Sigmoid colon (tissue), 7 donors: Measurements from ENCODE around the gene MLC1. TPM values are rescaled to one million over a fixed set of nuclear protein-coding genes. Genes with fewer than 3 reads are reported as not detected.

Source experiments
- DNase-seq: peaks from one replicate; pipeline ENCODE4 v3.0.0-alpha.2; 2019
- H3K27ac ChIP-seq, 4 donors: fragments of 200-600 bp; sonication (generic); one replicate each; pipeline ENCODE4 v1.5.1; 2016 to 2019; ENCODE audit warnings: mild to moderate bottlenecking in 1 of 4
- H3K27me3 ChIP-seq, 3 donors: fragments of 200-600 bp; sonication (generic); one replicate each; pipeline ENCODE4 v1.5.1; 2019; ENCODE audit warnings: mild to moderate bottlenecking in 1 of 3
- H3K36me3 ChIP-seq, 4 donors: fragments of 200-600 bp; sonication (generic); one replicate each; pipeline ENCODE4 v1.5.1; 2016 to 2019
- H3K4me1 ChIP-seq, 4 donors: fragments of 200-600 bp; sonication (generic); one replicate each; pipeline ENCODE4 v1.5.1; 2017 to 2019
- H3K4me3 ChIP-seq, 4 donors: fragments of 200-600 bp; sonication (generic); one replicate each; pipeline ENCODE4 v1.5.1; 2017 to 2019; ENCODE audit warnings: mild to moderate bottlenecking in 2 of 4, moderate library complexity in 1 of 4
- H3K9me3 ChIP-seq, 4 donors: fragments of 200-600 bp in 3 of 4; sonication (generic) in 3 of 4; one replicate each; pipeline versions ENCODE4 v1.5.1 to v1.6.1; 2013 to 2019
- EP300 ChIP-seq, 4 donors: sonication (generic); formaldehyde crosslinking; IDR thresholded peaks; one replicate each; pipeline ENCODE4 v1.6.1; 2017; ENCODE audit warnings: antibody characterized with exemption in 4 of 4
- POLR2A ChIP-seq, 2 donors: fragments of 450-650 bp; IDR thresholded peaks; one replicate each; pipeline ENCODE4 v1.6.1; 2016; ENCODE audit warnings: antibody characterized with exemption in 2 of 2, mild to moderate bottlenecking in 2 of 2, moderate library complexity in 2 of 2
- POLR2AphosphoS5 ChIP-seq, 4 donors: sonication (generic); formaldehyde crosslinking; IDR thresholded peaks; one replicate each; pipeline ENCODE4 v1.6.1; 2017; ENCODE audit warnings: antibody characterized with exemption in 4 of 4
- WGBS, 2 donors: extraction: QIAGEN DNeasy Blood & Tissue Kit; methylation state at CpG; one replicate each; pipeline ENCODE4 v1.1.7; 2013; 5-methylcytosine and 5-hydroxymethylcytosine counted together
- intact Hi-C: fragments of 100-400 bp; cut with DNase I; formaldehyde crosslinking; loops from one replicate; pipeline ENCODE4 v1.15.1; 2023
- polyA plus RNA-seq, 3 donors: library from polyadenylated mRNA; stranded (reverse); fragments of 200-250 nt; gene quantifications; one replicate each; pipeline ENCODE4 v1.2.3, GENCODE V29; 2013
- total RNA-seq, 4 donors: library from RNA; depleted of rRNA; stranded (reverse); fragments of >200 nt; gene quantifications; one replicate each; pipeline ENCODE4 v1.1.0, GENCODE V29; 2016
- TF ChIP-seq, protein P1 (sequence below), 4 experiments: fragments of 450-650 bp in 3 of 4; fragments of 200-600 bp in 1 of 4; IDR thresholded peaks; one replicate each; pipeline ENCODE4 v1.5.1; 2016 to 2019; ENCODE audit warnings: antibody characterized with exemption in 4 of 4, mild to moderate bottlenecking in 3 of 4, moderate library complexity in 2 of 4
- donor health status: healthy with polysubstance abuse.
- donor health status: Bipolar disorder and iron deficiency.
- donor health status: healthy.

MLC1 gene
- total and polyA plus RNA-seq, 7 donors: 0.14 to 0.23 (median 0.16) TPM; not detected in 4

DNA sequence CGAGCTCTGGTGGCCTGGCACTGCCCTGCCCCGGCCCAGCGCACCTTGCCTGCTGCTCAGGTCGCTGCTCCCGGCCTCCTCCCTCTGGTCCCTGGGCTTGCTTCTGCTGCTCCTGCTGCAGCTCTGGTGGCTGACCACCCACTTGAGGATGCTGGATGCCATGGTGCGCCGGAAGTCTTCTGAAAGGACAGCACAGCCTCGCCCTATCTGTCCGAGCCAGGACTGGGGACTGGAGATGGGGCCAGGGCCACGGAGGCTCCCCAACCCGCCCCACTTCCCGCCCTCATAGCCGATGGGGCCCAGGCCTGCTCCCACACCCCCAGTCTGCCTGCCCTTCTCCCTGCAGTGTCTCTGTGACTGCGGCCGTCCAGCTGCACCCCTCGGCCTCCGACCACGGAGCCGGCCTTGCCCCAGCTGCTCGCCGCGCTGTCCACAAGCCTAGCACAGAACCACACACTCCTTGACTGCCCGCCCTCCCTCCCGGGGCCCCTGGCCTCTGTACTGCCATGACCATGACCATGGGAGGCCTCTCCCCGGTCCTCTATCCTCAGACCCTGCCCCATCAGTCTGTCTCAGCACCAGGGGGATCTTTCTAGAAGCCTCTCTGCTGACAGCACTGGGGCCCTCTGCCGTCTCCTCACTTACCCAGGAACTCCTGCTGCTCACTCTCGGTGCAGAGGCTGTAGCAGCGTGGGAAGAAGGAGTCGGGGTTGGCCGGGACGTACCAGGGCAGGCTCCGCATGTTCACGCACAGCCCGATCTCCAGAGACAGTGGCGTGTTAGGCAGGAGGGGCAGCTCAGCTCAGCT is 39.8 kb downstream of the MLC1 start:
- Histone ChIP-seq H3K27me3 (peaks cover 0 to 31% (median 0%) of the 10 kb centered on the region in 3 donors), H3K9me3 (no peaks in the 10 kb centered on the region), H3K4me3 (no peak overlapping the region), H3K36me3 (no peaks in the 10 kb centered on the region), H3K4me1 (no peaks in the 10 kb centered on the region), H3K27ac (no peak overlapping the region)
- intact Hi-C loops: no loop called here
- WGBS, 2 donors: 68 to 83% methylated on average over 35 of the region's 35 CpGs
- TF ChIP-seq POLR2AphosphoS5 (IDR thresholded peaks at IDR 0.05): no peak
- TF ChIP-seq EP300 (IDR thresholded peaks at IDR 0.05): no peak
- TF ChIP-seq POLR2A (IDR thresholded peaks at IDR 0.05): no peak
- no peak for DNase-seq

DNA sequence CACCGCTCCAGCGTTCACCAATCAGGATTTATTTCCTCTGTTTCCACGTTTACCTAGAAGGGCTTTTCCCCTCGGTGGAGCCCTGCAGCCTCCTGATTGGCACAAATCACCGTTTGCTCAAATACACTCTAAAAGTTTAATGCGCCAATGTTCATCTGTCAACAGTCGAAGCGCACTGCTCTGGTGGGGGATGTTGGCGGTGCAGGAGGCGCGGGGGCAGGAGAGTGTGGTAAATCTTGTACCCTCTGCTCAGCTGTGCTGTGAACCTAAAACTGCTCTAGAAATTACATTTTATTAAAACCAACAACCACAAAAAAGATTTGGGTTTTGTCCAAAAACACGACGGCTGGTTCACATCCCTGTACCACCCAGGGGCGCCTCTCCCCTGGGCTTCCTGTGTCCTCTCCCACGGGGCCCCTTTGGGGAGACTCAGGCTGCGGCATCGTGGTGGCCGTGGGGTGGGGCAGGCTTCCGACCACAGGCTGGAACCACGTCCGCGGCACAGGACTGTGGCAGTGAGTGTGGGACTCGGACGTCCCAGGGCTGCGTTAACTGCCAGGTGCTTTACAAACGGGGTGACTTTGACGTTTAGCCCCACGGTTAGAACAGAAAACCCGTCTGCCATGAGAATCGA is 40.6 kb downstream of the MLC1 start:
- WGBS, 2 donors: 44 to 68% methylated on average over 30 of the region's 30 CpGs

DNA sequence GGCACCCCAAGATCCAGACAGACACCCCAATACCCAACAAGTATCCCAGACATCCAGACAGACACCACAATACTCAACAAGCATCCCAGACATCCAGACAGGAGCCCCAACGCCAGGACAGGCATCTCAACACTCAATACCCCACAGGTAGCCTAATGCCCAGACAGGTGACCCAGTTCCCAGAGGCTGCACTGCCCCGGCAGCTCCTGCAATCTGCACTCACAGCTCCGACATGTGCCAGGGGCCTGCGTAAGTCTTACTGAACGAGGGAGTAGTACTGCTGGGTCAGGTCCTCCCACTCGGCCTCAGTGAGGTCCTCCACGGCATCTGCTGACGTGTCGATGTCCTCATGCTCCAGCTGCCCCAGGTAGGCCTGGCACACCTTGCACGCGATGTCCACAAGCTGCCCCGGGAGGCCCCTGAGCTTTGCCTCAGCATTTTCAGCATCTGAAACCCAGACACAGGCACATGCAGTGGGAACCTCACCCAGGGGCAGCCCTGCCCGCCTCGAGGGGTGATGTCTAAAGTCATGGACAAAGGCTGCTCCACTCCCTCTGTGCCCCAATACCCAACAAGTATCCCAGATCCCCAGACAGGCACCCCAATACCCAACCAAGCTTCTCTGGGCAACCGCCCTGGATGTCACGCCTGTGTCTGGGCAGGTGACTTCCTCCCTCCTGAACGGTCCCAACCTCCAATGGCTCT is 43.7 kb downstream of the MLC1 start:
- H3K36me3 ChIP-seq: no peaks in the 10 kb centered on the region
- TF ChIP-seq EP300 (IDR thresholded peaks at IDR 0.05) (no peak), POLR2A (IDR thresholded peaks at IDR 0.05) (no peak), POLR2AphosphoS5 (IDR thresholded peaks at IDR 0.05) (no peak)
- TF ChIP-seq, protein P1, sequence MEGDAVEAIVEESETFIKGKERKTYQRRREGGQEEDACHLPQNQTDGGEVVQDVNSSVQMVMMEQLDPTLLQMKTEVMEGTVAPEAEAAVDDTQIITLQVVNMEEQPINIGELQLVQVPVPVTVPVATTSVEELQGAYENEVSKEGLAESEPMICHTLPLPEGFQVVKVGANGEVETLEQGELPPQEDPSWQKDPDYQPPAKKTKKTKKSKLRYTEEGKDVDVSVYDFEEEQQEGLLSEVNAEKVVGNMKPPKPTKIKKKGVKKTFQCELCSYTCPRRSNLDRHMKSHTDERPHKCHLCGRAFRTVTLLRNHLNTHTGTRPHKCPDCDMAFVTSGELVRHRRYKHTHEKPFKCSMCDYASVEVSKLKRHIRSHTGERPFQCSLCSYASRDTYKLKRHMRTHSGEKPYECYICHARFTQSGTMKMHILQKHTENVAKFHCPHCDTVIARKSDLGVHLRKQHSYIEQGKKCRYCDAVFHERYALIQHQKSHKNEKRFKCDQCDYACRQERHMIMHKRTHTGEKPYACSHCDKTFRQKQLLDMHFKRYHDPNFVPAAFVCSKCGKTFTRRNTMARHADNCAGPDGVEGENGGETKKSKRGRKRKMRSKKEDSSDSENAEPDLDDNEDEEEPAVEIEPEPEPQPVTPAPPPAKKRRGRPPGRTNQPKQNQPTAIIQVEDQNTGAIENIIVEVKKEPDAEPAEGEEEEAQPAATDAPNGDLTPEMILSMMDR (IDR thresholded peaks at IDR 0.05): no peak
- WGBS, 2 donors: 81 to 82% methylated on average over 17 of the region's 17 CpGs
- H3K9me3 ChIP-seq: peaks cover 0 to 8% (median 5%) of the 10 kb centered on the region in 4 donors
- H3K27ac ChIP-seq: no peak overlapping the region
- intact Hi-C loops: no loop called here
- peak; percentile 58 for DNase-seq
- H3K4me3 ChIP-seq: no peak overlapping the region
- H3K27me3 ChIP-seq: peaks cover 0 to 25% (median 0%) of the 10 kb centered on the region in 3 donors
- H3K4me1 ChIP-seq: no peaks in the 10 kb centered on the region

More for the DNA sequence above, 40.6 kb downstream of the MLC1 start:
- H3K36me3 ChIP-seq: no peaks in the 10 kb centered on the region
- intact Hi-C loops: no loop called here
- H3K27me3 ChIP-seq: peaks cover 0 to 31% (median 0%) of the 10 kb centered on the region in 3 donors
- no peak for DNase-seq
- no peaks in the 10 kb centered on the region for H3K9me3 ChIP-seq
- TF ChIP-seq EP300 (IDR thresholded peaks at IDR 0.05) (no peak), POLR2AphosphoS5 (IDR thresholded peaks at IDR 0.05) (no peak), POLR2A (IDR thresholded peaks at IDR 0.05) (no peak)
- TF ChIP-seq, protein P1 (IDR thresholded peaks at IDR 0.05): no peak
- no peaks in the 10 kb centered on the region for H3K4me1 ChIP-seq
- H3K27ac ChIP-seq: no peak overlapping the region
- H3K4me3 ChIP-seq: no peak overlapping the region

DNA sequence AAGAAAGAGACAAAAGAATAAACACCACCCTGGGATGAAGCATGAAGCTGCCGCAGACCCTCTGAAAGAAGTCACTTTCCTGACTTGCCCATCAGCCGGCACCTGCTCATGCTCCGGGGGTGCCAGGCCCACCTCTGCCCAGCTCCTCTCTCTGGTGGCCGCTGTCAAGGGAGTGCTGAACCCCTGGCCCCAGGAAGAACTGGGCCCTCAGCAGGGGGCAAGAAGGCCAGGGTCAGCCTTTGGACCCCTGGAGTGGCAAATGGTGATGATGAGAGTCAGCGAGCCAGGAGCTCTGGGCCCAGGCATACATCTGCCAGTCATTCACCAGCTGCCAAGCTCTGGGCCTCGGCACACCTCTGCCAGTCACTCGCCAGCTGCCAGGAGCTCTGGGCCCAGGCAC is 44.5 kb downstream of the MLC1 start:
- Histone ChIP-seq H3K36me3 (no peaks in the 10 kb centered on the region), H3K27me3 (peaks cover 0 to 17% (median 0%) of the 10 kb centered on the region in 3 donors), H3K9me3 (peaks cover 0 to 8% (median 5%) of the 10 kb centered on the region in 4 donors), H3K27ac (no peak overlapping the region), H3K4me3 (no peak overlapping the region), H3K4me1 (no peaks in the 10 kb centered on the region)
- 76 to 89% methylated on average over 7 of the region's 7 CpGs for WGBS, 2 donors
- intact Hi-C loops: no loop called here
- peak; percentile 32 for DNase-seq
- TF ChIP-seq POLR2A (IDR thresholded peaks at IDR 0.05) (no peak), EP300 (IDR thresholded peaks at IDR 0.05) (no peak), POLR2AphosphoS5 (IDR thresholded peaks at IDR 0.05) (no peak)
- TF ChIP-seq, protein P1 (IDR thresholded peaks at IDR 0.05): no peak
